ENCODE results near the gene CAB39L. TPM values are rescaled to one million over a fixed set of nuclear protein-coding genes. Genes with fewer than 3 reads are reported as not detected.

The CAB39L gene
- total RNA-seq, 1 donor from 2014 or later, result 8.8 TPM

- no peaks in the 10 kb centered on the region for H3K9me3 Mint-ChIP-seq (ENCODE audit: low read depth)
- no peak for DNase-seq (ENCODE audit: low spot score, unreplicated experiment)
- H3K4me1 Mint-ChIP-seq (ENCODE audit: low read depth), result peaks cover 1% of the 10 kb centered on the region
- H3K36me3 Mint-ChIP-seq (ENCODE audit: insufficient read depth), result no peaks in the 10 kb centered on the region
- no peak overlapping the region for H3K27ac Mint-ChIP-seq
- H3K4me3 Mint-ChIP-seq (ENCODE audit: low read depth), result no peak overlapping the region
- H3K27me3 Mint-ChIP-seq, result no peaks in the 10 kb centered on the region
- TF ChIP-seq CTCF (IDR thresholded peaks at IDR 0.05; ENCODE audit: unreplicated experiment), result no peak
These were observed 24.6 kb downstream of the CAB39L start for GRCh38 chr13:49419276-49419675.

GRCh38 chr13:49418206-49418605, 25.7 kb downstream of the CAB39L start:
- Mint-ChIP-seq H3K36me3 (ENCODE audit: insufficient read depth) (no peaks in the 10 kb centered on the region), H3K4me3 (ENCODE audit: low read depth) (no peak overlapping the region), H3K27ac (no peak overlapping the region), H3K4me1 (ENCODE audit: low read depth) (peaks cover 1% of the 10 kb centered on the region), H3K9me3 (ENCODE audit: low read depth) (no peaks in the 10 kb centered on the region), H3K27me3 (no peaks in the 10 kb centered on the region)
- DNase-seq (ENCODE audit: low spot score, unreplicated experiment), result no peak
- TF ChIP-seq CTCF (IDR thresholded peaks at IDR 0.05; ENCODE audit: unreplicated experiment), result no peak

DNA sequence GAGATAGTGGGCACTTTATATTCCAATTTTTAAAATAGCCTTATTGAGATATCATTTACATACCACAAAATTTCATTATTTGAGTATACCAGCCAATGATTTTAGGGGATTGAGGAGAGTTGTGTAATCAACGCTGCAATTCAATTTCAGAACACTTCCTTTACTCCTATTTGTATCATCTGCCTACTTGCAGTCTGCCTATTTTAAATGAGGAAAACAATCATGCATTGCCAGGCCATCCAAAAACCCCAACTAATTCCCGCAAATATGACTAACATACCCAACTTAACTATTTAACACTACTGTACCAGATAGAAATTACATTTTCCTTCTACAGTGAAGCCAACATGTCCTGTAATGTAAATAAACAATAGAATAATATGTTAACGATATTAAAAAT, 26.7 kb downstream of the CAB39L start:
- no peak for DNase-seq (ENCODE audit: low spot score, unreplicated experiment)
- H3K36me3 Mint-ChIP-seq (ENCODE audit: insufficient read depth), result no peaks in the 10 kb centered on the region
- H3K4me3 Mint-ChIP-seq (ENCODE audit: low read depth), result no peak overlapping the region
- peaks cover 1% of the 10 kb centered on the region for H3K4me1 Mint-ChIP-seq (ENCODE audit: low read depth)
- H3K27me3 Mint-ChIP-seq, result no peaks in the 10 kb centered on the region
- no peak overlapping the region for H3K27ac Mint-ChIP-seq
- TF ChIP-seq CTCF (IDR thresholded peaks at IDR 0.05; ENCODE audit: unreplicated experiment), result no peak
- H3K9me3 Mint-ChIP-seq (ENCODE audit: low read depth), result no peaks in the 10 kb centered on the region

DNA sequence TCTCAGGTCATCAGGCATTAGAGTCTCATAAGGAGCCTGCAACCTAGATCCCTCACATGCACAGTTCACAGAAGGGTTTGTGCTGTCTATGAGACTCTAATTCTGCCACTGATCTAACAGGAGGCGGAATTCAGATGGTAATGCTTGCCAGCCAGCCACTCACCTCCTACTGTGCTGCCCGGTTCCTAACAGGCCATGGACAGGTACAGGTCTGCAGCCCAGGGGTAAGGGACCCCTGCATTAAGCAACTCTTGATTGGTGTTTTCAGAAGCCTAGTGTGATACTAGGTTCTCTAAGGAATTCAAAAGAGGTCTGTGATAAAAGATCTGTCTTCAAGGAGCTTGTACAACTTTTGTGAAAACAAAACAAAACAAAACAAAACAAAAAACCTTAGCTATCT, 31.1 kb downstream of the CAB39L start:
- H3K36me3 Mint-ChIP-seq (ENCODE audit: insufficient read depth), result no peaks in the 10 kb centered on the region
- no peak overlapping the region for H3K4me3 Mint-ChIP-seq (ENCODE audit: low read depth)
- no peak for TF ChIP-seq CTCF (IDR thresholded peaks at IDR 0.05; ENCODE audit: unreplicated experiment)
- H3K4me1 Mint-ChIP-seq (ENCODE audit: low read depth), result no peaks in the 10 kb centered on the region
- no peaks in the 10 kb centered on the region for H3K9me3 Mint-ChIP-seq (ENCODE audit: low read depth)
- no peak overlapping the region for H3K27ac Mint-ChIP-seq
- no peak for DNase-seq (ENCODE audit: low spot score, unreplicated experiment)
- no peaks in the 10 kb centered on the region for H3K27me3 Mint-ChIP-seq

DNA sequence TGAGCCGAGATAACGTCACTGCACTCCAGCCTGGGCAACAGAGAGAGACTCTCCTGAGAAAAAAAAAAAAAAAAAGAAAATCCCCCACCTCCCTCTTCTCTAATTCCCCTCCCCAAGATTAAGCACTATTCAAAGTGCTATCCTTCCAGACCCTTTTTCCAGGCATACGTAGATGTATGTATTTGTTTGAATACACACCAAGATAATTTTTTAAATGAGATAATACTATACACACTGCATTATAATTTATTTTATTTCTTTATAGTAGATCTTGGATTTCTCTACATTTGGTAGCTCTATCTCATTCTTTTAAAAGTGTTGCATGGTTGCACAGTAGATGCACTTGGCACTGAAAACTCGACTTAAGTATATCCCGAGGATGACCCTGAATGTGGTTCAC, 32.5 kb downstream of the CAB39L start:
- no peaks in the 10 kb centered on the region for H3K27me3 Mint-ChIP-seq
- H3K27ac Mint-ChIP-seq, result no peak overlapping the region
- H3K36me3 Mint-ChIP-seq (ENCODE audit: insufficient read depth), result peaks cover 1% of the 10 kb centered on the region
- no peaks in the 10 kb centered on the region for H3K9me3 Mint-ChIP-seq (ENCODE audit: low read depth)
- DNase-seq (ENCODE audit: low spot score, unreplicated experiment), result no peak
- no peaks in the 10 kb centered on the region for H3K4me1 Mint-ChIP-seq (ENCODE audit: low read depth)
- H3K4me3 Mint-ChIP-seq (ENCODE audit: low read depth), result no peak overlapping the region
- no peak for TF ChIP-seq CTCF (IDR thresholded peaks at IDR 0.05; ENCODE audit: unreplicated experiment)

All from progenitor cell of endocrine pancreas (in vitro differentiated cells).